Neural cell (in vitro differentiated cells): ENCODE results near the gene COL23A1. TPM values are rescaled to one million over a fixed set of nuclear protein-coding genes. Genes with fewer than 3 reads are reported as not detected.

Experiments used
- H2AFZ ChIP-seq: fragments of 200-600, 300-800 bp; sonication (generic), shearing (Covaris generic); 2 replicates; pipeline ENCODE4 v1.6.0; 2014; ENCODE audit warnings: low read depth, mild to moderate bottlenecking, antibody characterized with exemption, low read length, moderate library complexity
- H3F3A ChIP-seq: fragments of 200-600 bp; shearing (Covaris generic); 2 replicates; pipeline ENCODE4 v1.6.1; 2016; ENCODE audit warnings: mild to moderate bottlenecking, moderate library complexity, mixed read lengths, antibody characterized with exemption, low read length; ENCODE audit not compliant: insufficient read depth, poor library complexity, severe bottlenecking
- H3K27ac ChIP-seq: fragments of 200-600, 300-800 bp; sonication (generic), shearing (Covaris generic); 2 replicates; pipeline ENCODE4 v1.5.1; 2014; ENCODE audit warnings: mild to moderate bottlenecking, low read length, moderate library complexity
- H3K27me3 ChIP-seq: fragments of 300-800, 200-600 bp; sonication (generic), shearing (Covaris generic); 2 replicates; pipeline ENCODE4 v1.6.0; 2014; ENCODE audit warnings: mild to moderate bottlenecking, low read depth, low read length, moderate library complexity; ENCODE audit not compliant: insufficient read depth
- H3K36me3 ChIP-seq: fragments of 300-800, 200-600 bp; sonication (generic), shearing (Covaris generic); 2 replicates; pipeline ENCODE4 v1.5.1; 2014; ENCODE audit warnings: mild to moderate bottlenecking, antibody characterized with exemption, low read length, moderate library complexity; ENCODE audit not compliant: insufficient read depth
- H3K4me2 ChIP-seq: fragments of 300-800, 200-600 bp; sonication (generic), shearing (Covaris generic); 2 replicates; pipeline ENCODE4 v1.6.0; 2014; ENCODE audit warnings: mild to moderate bottlenecking, low read length
- H3K4me3 ChIP-seq: fragments of 300-800, 200-600 bp; sonication (generic), shearing (Covaris generic); 2 replicates; pipeline ENCODE4 v1.5.1; 2014; ENCODE audit warnings: mild to moderate bottlenecking, low read length, moderate library complexity
- H3K79me2 ChIP-seq: fragments of 200-600 bp; shearing (Covaris generic); replicated peaks from 2 replicates; pipeline ENCODE4 v1.6.0; 2014; ENCODE audit warnings: mild to moderate bottlenecking, low read length, moderate library complexity; ENCODE audit not compliant: insufficient read depth
- H3K9ac ChIP-seq: fragments of 300-800, 200-600 bp; sonication (generic), shearing (Covaris generic); 2 replicates; pipeline ENCODE4 v1.6.1; 2016; ENCODE audit warnings: mild to moderate bottlenecking, low read length, mixed read lengths
- H3K9me2 ChIP-seq: fragments of 200-600 bp; shearing (Covaris generic); 2 replicates; pipeline ENCODE4 v1.6.1; 2016; ENCODE audit warnings: mild to moderate bottlenecking, low read length, mixed read lengths; ENCODE audit not compliant: insufficient read depth
- H3K9me3 ChIP-seq: fragments of 200-600, 300-800 bp; sonication (generic), shearing (Covaris generic); 2 replicates; pipeline ENCODE4 v1.6.1; 2016; ENCODE audit warnings: mild to moderate bottlenecking, mixed run types, low read length, moderate library complexity, mixed read lengths
- H4K20me1 ChIP-seq: fragments of 200-600 bp; shearing (Covaris generic); 2 replicates; pipeline ENCODE4 v1.6.1; 2016; ENCODE audit warnings: mild to moderate bottlenecking, mixed run types; ENCODE audit not compliant: insufficient read depth
- CTCF ChIP-seq: fragments of 450-650 bp; IDR thresholded peaks from 2 replicates; pipeline ENCODE4 v1.5.1; 2014; ENCODE audit warnings: antibody characterized with exemption, mild to moderate bottlenecking, moderate library complexity; ENCODE audit not compliant: poor library complexity, severe bottlenecking
- EP300 ChIP-seq: fragments of 450-650 bp; conservative IDR thresholded peaks from 2 replicates; pipeline ENCODE4 v1.6.1; 2014; ENCODE audit warnings: antibody characterized with exemption, mild to moderate bottlenecking, moderate library complexity; ENCODE audit not compliant: poor library complexity, severe bottlenecking
- EZH2 ChIP-seq: fragments of 200-600, 300-800 bp; shearing (Covaris generic), sonication (generic); IDR thresholded peaks from 2 replicates; pipeline ENCODE4 v1.6.1; 2014; ENCODE audit warnings: antibody characterized with exemption, low read length, borderline replicate concordance, mild to moderate bottlenecking; ENCODE audit not compliant: insufficient read depth, poor library complexity, severe bottlenecking
- MXI1 ChIP-seq: fragments of 450-650 bp; conservative IDR thresholded peaks from 2 replicates; pipeline ENCODE4 v1.6.1; 2014; ENCODE audit warnings: antibody characterized with exemption, mild to moderate bottlenecking; ENCODE audit not compliant: poor library complexity, severe bottlenecking
- POLR2AphosphoS5 ChIP-seq: IDR thresholded peaks from 2 replicates; pipeline ENCODE4 v1.6.1; 2012
- RAD21 ChIP-seq: fragments of 450-650 bp; conservative IDR thresholded peaks from 2 replicates; pipeline ENCODE4 v1.6.1; 2014; ENCODE audit warnings: antibody characterized with exemption, mild to moderate bottlenecking, moderate library complexity
- REST ChIP-seq: IDR thresholded peaks from 2 replicates; pipeline ENCODE4 v1.6.1; 2012; ENCODE audit warnings: borderline replicate concordance
- SMC3 ChIP-seq: fragments of 450-650 bp; conservative IDR thresholded peaks from 2 replicates; pipeline ENCODE4 v1.6.1; 2014; ENCODE audit warnings: antibody characterized with exemption, mild to moderate bottlenecking, moderate library complexity; ENCODE audit not compliant: poor library complexity
- TAF1 ChIP-seq: IDR thresholded peaks from 2 replicates; pipeline ENCODE4 v1.6.1; 2012; ENCODE audit warnings: low read depth
- polyA plus RNA-seq: library from polyadenylated mRNA; depleted of rRNA; stranded (reverse); fragments of >200 nt; gene quantifications from 2 replicates; pipeline ENCODE4 v1.2.3, GENCODE V29; 2014

Gene COL23A1
- polyA plus RNA-seq, 1 donor from 2014 or later = not detected

DNA sequence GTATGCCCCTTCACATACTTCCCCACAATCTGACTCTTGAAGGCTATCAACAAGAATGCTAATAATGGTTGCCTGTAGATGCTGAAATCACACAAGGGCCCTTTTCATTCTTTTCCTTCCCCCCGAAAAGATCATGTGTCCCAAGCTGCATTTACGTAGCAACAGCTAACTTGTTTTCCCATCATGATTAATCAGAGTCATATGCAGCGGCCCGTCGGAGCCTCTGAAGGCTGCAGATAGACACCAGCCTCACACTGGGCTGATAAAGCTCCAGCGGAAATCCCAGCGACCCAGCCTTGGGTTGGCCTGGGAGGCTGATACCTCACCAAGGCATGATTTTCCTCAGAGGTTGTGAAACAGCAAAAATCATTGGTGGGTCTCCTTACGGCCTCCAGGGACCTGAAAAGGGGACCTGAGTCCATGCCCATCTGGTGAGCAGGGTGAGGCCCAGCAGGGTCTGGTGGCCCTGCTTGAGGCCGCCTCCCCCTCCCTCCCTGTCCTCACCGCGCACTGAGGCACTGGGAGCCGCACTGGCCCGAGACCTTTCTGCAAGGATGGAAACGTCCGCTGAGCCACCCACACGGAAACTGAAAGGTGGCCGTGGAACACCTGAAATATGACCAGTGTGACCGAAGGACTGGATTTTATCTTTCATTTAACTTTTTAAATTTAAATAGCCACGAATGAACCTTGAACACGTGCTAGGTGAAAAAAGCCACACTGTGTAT is 243.4 kb downstream of the COL23A1 start:
- Histone ChIP-seq H3K9ac (no peak overlapping the region), H4K20me1 (no peaks in the 10 kb centered on the region), H3K36me3 (no peaks in the 10 kb centered on the region), H3K27me3 (no peaks in the 10 kb centered on the region), H3K4me3 (no peak overlapping the region), H3K9me2 (no peaks in the 10 kb centered on the region), H2AFZ (no peak overlapping the region), H3F3A (no peaks in the 10 kb centered on the region), H3K79me2 (no peaks in the 10 kb centered on the region), H3K4me2 (no peak overlapping the region), H3K9me3 (no peaks in the 10 kb centered on the region), H3K27ac (no peak overlapping the region)
- no peak for TF ChIP-seq SMC3
- TF ChIP-seq CTCF = no peak

DNA sequence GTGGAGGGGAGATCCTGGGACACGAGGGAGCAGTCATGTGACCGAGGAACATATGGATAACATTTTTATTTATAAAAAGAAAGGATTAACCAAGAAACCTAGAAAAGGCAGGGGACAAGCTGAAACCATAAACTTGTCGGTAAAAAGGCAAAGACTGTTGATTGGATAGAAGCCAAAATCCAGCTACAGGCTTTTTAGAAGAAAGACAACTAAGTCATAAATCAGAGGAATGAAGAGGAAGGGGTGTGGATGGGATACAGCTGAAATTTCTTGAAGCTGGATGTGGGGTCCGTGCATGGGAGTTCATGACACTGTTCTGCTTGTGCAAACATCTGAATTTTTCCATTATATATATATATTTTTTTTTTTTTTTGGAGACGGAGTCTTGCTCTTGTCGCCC is 246.9 kb downstream of the COL23A1 start:
- TF ChIP-seq POLR2AphosphoS5 = no peak
- no peak for TF ChIP-seq MXI1
- TF ChIP-seq EP300 = no peak
- no peak for TF ChIP-seq TAF1
- no peak for TF ChIP-seq SMC3
- no peak for TF ChIP-seq REST
- TF ChIP-seq RAD21 = no peak
- TF ChIP-seq CTCF = no peak
- no peak for TF ChIP-seq EZH2
- Histone ChIP-seq H3K4me3 (no peak overlapping the region), H3K27ac (no peak overlapping the region), H4K20me1 (no peaks in the 10 kb centered on the region), H3K36me3 (no peaks in the 10 kb centered on the region), H3K79me2 (no peaks in the 10 kb centered on the region), H2AFZ (no peak overlapping the region), H3K9me2 (no peaks in the 10 kb centered on the region), H3K4me2 (no peak overlapping the region), H3K9ac (no peak overlapping the region), H3K9me3 (no peaks in the 10 kb centered on the region), H3K27me3 (no peaks in the 10 kb centered on the region), H3F3A (no peaks in the 10 kb centered on the region)
